Measurements from ENCODE around the gene SAMD11.

DNA sequence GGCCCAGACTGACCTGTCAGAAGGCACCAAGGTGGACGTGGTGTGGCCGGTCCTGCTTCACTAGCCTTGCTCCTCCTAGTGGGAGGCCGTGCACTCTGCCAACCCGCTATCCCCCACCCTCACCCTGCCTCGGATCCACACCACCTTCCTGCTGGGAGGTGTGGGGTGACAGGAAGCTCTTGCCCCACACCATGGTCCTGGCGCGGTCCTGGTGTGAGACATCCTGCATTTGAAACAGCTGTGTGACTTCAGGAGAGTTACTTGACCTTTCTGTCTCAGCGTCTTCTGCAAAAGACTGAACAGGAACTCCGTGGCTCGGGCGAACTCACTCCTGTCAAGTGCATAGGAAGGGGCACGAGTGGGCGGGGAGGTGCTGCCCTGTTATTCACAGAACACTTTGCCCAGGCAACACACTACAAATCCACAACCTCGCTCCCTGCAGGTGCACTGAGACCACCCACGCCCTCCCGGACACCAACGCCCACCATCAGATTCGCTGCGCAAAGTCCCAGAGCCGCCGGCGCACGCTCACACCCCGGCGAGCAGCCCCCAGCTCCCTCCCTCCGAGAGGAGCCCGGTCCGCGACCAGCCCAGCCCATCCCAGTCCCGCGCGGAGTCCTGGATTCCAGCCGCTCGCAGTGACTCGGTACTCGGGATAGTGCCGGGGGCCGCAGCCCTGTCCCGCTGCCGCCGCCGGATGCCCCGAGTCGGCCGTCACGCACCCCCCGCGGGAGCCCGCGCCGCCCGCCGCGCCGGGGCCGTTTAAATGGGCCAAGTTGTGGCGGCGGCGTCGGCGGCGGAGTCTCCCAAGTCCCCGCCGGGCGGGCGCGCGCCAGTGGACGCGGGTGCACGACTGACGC is at the start of gene SAMD11:
- TF ChIP-seq, protein P1, sequence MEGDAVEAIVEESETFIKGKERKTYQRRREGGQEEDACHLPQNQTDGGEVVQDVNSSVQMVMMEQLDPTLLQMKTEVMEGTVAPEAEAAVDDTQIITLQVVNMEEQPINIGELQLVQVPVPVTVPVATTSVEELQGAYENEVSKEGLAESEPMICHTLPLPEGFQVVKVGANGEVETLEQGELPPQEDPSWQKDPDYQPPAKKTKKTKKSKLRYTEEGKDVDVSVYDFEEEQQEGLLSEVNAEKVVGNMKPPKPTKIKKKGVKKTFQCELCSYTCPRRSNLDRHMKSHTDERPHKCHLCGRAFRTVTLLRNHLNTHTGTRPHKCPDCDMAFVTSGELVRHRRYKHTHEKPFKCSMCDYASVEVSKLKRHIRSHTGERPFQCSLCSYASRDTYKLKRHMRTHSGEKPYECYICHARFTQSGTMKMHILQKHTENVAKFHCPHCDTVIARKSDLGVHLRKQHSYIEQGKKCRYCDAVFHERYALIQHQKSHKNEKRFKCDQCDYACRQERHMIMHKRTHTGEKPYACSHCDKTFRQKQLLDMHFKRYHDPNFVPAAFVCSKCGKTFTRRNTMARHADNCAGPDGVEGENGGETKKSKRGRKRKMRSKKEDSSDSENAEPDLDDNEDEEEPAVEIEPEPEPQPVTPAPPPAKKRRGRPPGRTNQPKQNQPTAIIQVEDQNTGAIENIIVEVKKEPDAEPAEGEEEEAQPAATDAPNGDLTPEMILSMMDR (IDR thresholded peaks at IDR 0.05) = no peak
- TF ChIP-seq POLR2AphosphoS5 (IDR thresholded peaks at IDR 0.05) = no peak

Measured in transverse colon (tissue), 4 donors.